HepG2 (cell line): Measurements from ENCODE around the gene KRT12. TPM values are rescaled to one million over a fixed set of nuclear protein-coding genes. Genes with fewer than 3 reads are reported as not detected.

Experiments
- BCL6 ChIP-seq: IDR thresholded peaks from 2 replicates; pipeline ENCODE4 v1.6.1; 2016; ENCODE audit warnings: missing genetic modification reagents, missing compliant biosample characterization
- ESRRA ChIP-seq: sonication (generic); formaldehyde crosslinking; IDR thresholded peaks from 2 replicates; pipeline ENCODE4 v1.5.1; 2020; ENCODE audit warnings: mild to moderate bottlenecking, low read depth, missing genetic modification reagents
- HMG20A ChIP-seq: IDR thresholded peaks from 2 replicates; pipeline ENCODE4 v1.6.1; 2016; ENCODE audit warnings: borderline replicate concordance
- RFX1 ChIP-seq: fragments of 450-650 bp; IDR thresholded peaks from 2 replicates; pipeline ENCODE4 v1.6.1; 2017
- SIX4 ChIP-seq: sonication (generic); formaldehyde crosslinking; IDR thresholded peaks from 2 replicates; pipeline ENCODE4 v1.4.0; 2020; ENCODE audit warnings: missing genetic modification reagents
- SRY ChIP-seq: sonication (generic); formaldehyde crosslinking; IDR thresholded peaks from 2 replicates; pipeline ENCODE4 v1.8.0; 2022; ENCODE audit warnings: mild to moderate bottlenecking, missing genetic modification reagents
- ZFP1 ChIP-seq: IDR thresholded peaks from 2 replicates; pipeline ENCODE4 v1.6.1; 2016
- ZKSCAN1 ChIP-seq: fragments of 150-350 bp; IDR thresholded peaks from 2 replicates; pipeline ENCODE4 v1.6.1; 2014; ENCODE audit warnings: low read length
- ZNF224 ChIP-seq: sonication (generic); formaldehyde crosslinking; IDR thresholded peaks from 2 replicates; pipeline ENCODE4 v1.5.0; 2020; ENCODE audit warnings: mild to moderate bottlenecking, missing genetic modification reagents
- polyA plus RNA-seq, 8 experiments: library from polyadenylated mRNA; depleted of rRNA in 3 of 8; stranded (reverse) in 7 of 8; unstranded in 1 of 8; fragments of >200 nt; fragmentation: Illumina TruSeq in 4 of 8; extraction: Trizol in 4 of 8; gene quantifications; 2 replicates each; pipeline versions ENCODE4 v1.2.1 to v1.2.3, GENCODE V29; 2011 to 2016; ENCODE audit warnings: low read depth in 4 of 8, missing spikeins in 1 of 8, mixed read lengths in 1 of 8; ENCODE audit not compliant: insufficient read depth in 1 of 8
- total RNA-seq, 5 experiments: library from RNA; depleted of rRNA; stranded (reverse); fragments of >200 nt; fragmentation: Illumina TruSeq; extraction: Trizol; gene quantifications; 2 replicates each; pipeline ENCODE4 v1.2.3, GENCODE V29; 2016; ENCODE audit warnings: low read depth in 1 of 5
- TF ChIP-seq, protein P1 (sequence below): sonication (generic); formaldehyde crosslinking; IDR thresholded peaks from 2 replicates; pipeline ENCODE4 v1.5.1; 2020; ENCODE audit warnings: missing genetic modification reagents, mild to moderate bottlenecking, borderline replicate concordance
- TF ChIP-seq, protein P2 (sequence below): sonication (generic); formaldehyde crosslinking; IDR thresholded peaks from 2 replicates; pipeline ENCODE4 v1.4.0; 2020; ENCODE audit warnings: missing genetic modification reagents
- TF ChIP-seq, protein P3 (sequence below): fragments of 450-650 bp; IDR thresholded peaks from 2 replicates; pipeline ENCODE4 v1.6.1; 2016
- TF ChIP-seq, protein P4 (sequence below), 2 experiments: sonication (generic) in 1 of 2; formaldehyde crosslinking in 1 of 2; IDR thresholded peaks; 2 replicates each; pipeline versions ENCODE4 v1.4.0 to v1.6.1; 2016 to 2020; ENCODE audit warnings: borderline replicate concordance in 1 of 2, low read depth in 1 of 2, mild to moderate bottlenecking in 1 of 2, missing genetic modification reagents in 1 of 2
- TF ChIP-seq, protein P5 (sequence below): sonication (generic); formaldehyde crosslinking; IDR thresholded peaks from 2 replicates; pipeline ENCODE4 v1.4.0; 2020; ENCODE audit warnings: mild to moderate bottlenecking, missing genetic modification reagents
- TF ChIP-seq, protein P6 (sequence below): sonication (generic); formaldehyde crosslinking; IDR thresholded peaks from 2 replicates; pipeline ENCODE4 v1.5.0; 2020; ENCODE audit warnings: missing genetic modification reagents, mild to moderate bottlenecking, borderline replicate concordance
- TF ChIP-seq, protein P7 (sequence below): IDR thresholded peaks from 2 replicates; pipeline ENCODE4 v1.6.1; 2016; ENCODE audit warnings: mild to moderate bottlenecking

KRT12 gene
- total and polyA plus RNA-seq, 2 of the 13 experiments (the other 11 are each of a cell fraction or from before 2014, with no cell fraction given): 0.07 to 0.09 TPM

DNA sequence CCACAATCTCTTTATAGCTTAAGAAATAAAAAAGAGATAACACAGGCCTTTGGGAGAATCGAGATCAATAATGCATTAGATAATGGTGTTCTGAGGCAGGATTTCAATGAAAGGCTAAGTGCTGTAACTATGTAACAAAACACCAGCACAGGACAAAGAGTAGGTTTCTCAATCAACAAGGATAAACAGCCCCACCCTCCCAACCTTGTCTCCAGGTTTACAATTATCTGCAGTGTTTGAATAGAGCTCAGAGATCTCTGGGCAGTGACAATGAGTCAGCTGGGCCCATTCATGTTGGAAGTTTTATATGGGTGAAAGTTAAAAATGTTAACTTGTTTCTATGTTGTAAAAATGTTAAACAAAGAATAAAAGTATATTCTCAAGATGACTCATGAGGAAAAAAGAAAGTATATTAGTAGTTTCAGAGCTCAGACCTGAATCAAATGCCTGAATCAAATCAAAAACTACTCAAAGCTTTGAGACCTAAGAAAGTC, 35.0 kb upstream of the KRT12 start (continued):
- TF ChIP-seq, protein P1, sequence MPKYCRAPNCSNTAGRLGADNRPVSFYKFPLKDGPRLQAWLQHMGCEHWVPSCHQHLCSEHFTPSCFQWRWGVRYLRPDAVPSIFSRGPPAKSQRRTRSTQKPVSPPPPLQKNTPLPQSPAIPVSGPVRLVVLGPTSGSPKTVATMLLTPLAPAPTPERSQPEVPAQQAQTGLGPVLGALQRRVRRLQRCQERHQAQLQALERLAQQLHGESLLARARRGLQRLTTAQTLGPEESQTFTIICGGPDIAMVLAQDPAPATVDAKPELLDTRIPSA (CRISPR knock-in tag): no peak
- TF ChIP-seq, protein P2, sequence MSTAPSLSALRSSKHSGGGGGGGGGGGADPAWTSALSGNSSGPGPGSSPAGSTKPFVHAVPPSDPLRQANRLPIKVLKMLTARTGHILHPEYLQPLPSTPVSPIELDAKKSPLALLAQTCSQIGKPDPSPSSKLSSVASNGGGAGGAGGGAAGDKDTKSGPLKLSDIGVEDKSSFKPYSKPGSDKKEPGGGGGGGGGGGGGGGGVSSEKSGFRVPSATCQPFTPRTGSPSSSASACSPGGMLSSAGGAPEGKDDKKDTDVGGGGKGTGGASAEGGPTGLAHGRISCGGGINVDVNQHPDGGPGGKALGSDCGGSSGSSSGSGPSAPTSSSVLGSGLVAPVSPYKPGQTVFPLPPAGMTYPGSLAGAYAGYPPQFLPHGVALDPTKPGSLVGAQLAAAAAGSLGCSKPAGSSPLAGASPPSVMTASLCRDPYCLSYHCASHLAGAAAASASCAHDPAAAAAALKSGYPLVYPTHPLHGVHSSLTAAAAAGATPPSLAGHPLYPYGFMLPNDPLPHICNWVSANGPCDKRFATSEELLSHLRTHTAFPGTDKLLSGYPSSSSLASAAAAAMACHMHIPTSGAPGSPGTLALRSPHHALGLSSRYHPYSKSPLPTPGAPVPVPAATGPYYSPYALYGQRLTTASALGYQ: peak; percentile 81; the same call in 1 of the 2 replicates
- TF ChIP-seq RFX1 (peak; percentile 72), ZNF224 (CRISPR knock-in tag) (no peak), BCL6 (CRISPR knock-in tag) (peak; percentile 90), ESRRA (CRISPR knock-in tag) (no peak), HMG20A (CRISPR knock-in tag) (peak; percentile 94), ZKSCAN1 (no peak), SIX4 (CRISPR knock-in tag) (peak; percentile 98), SRY (CRISPR knock-in tag) (no peak), ZFP1 (CRISPR knock-in tag) (peak; percentile 84)
- TF ChIP-seq, protein P3, sequence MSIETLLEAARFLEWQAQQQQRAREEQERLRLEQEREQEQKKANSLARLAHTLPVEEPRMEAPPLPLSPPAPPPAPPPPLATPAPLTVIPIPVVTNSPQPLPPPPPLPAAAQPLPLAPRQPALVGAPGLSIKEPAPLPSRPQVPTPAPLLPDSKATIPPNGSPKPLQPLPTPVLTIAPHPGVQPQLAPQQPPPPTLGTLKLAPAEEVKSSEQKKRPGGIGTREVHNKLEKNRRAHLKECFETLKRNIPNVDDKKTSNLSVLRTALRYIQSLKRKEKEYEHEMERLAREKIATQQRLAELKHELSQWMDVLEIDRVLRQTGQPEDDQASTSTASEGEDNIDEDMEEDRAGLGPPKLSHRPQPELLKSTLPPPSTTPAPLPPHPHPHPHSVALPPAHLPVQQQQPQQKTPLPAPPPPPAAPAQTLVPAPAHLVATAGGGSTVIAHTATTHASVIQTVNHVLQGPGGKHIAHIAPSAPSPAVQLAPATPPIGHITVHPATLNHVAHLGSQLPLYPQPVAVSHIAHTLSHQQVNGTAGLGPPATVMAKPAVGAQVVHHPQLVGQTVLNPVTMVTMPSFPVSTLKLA: no peak
- TF ChIP-seq, protein P4, sequence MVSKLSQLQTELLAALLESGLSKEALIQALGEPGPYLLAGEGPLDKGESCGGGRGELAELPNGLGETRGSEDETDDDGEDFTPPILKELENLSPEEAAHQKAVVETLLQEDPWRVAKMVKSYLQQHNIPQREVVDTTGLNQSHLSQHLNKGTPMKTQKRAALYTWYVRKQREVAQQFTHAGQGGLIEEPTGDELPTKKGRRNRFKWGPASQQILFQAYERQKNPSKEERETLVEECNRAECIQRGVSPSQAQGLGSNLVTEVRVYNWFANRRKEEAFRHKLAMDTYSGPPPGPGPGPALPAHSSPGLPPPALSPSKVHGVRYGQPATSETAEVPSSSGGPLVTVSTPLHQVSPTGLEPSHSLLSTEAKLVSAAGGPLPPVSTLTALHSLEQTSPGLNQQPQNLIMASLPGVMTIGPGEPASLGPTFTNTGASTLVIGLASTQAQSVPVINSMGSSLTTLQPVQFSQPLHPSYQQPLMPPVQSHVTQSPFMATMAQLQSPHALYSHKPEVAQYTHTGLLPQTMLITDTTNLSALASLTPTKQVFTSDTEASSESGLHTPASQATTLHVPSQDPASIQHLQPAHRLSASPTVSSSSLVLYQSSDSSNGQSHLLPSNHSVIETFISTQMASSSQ (IDR thresholded peaks at IDR 0.05; ENCODE audit: low read depth): peak; percentile 83
- TF ChIP-seq, protein P4 (CRISPR knock-in tag; IDR thresholded peaks at IDR 0.05; ENCODE audit: borderline replicate concordance): no peak; the same call in 1 of the 2 replicates
- TF ChIP-seq, protein P5, sequence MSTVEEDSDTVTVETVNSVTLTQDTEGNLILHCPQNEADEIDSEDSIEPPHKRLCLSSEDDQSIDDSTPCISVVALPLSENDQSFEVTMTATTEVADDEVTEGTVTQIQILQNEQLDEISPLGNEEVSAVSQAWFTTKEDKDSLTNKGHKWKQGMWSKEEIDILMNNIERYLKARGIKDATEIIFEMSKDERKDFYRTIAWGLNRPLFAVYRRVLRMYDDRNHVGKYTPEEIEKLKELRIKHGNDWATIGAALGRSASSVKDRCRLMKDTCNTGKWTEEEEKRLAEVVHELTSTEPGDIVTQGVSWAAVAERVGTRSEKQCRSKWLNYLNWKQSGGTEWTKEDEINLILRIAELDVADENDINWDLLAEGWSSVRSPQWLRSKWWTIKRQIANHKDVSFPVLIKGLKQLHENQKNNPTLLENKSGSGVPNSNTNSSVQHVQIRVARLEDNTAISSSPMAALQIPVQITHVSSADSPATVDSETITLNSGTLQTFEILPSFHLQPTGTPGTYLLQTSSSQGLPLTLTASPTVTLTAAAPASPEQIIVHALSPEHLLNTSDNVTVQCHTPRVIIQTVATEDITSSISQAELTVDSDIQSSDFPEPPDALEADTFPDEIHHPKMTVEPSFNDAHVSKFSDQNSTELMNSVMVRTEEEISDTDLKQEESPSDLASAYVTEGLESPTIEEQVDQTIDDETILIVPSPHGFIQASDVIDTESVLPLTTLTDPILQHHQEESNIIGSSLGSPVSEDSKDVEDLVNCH (CRISPR knock-in tag): no peak
- TF ChIP-seq, protein P6, sequence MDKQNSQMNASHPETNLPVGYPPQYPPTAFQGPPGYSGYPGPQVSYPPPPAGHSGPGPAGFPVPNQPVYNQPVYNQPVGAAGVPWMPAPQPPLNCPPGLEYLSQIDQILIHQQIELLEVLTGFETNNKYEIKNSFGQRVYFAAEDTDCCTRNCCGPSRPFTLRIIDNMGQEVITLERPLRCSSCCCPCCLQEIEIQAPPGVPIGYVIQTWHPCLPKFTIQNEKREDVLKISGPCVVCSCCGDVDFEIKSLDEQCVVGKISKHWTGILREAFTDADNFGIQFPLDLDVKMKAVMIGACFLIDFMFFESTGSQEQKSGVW (CRISPR knock-in tag): no peak; the same call in 1 of the 2 replicates
- TF ChIP-seq, protein P7, sequence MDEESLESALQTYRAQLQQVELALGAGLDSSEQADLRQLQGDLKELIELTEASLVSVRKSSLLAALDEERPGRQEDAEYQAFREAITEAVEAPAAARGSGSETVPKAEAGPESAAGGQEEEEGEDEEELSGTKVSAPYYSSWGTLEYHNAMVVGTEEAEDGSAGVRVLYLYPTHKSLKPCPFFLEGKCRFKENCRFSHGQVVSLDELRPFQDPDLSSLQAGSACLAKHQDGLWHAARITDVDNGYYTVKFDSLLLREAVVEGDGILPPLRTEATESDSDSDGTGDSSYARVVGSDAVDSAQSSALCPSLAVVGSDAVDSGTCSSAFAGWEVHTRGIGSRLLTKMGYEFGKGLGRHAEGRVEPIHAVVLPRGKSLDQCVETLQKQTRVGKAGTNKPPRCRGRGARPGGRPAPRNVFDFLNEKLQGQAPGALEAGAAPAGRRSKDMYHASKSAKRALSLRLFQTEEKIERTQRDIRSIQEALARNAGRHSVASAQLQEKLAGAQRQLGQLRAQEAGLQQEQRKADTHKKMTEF (CRISPR knock-in tag): peak; percentile 97
